GM19328 (cell line): ENCODE measurements around the gene PSPH.
A peak's percentile ranks its signal among the peaks of the same experiment; 100 is the strongest.
"Not testable (repeated sequence)": the region's sequence is repeated elsewhere in the genome, so short reads cannot be mapped to it uniquely, and the experiment has no call there.

Source experiments
- ATAC-seq: cut with Tn5 transposase; IDR thresholded peaks from one replicate; pipeline ENCODE4 v1.9.1; 2021; ENCODE audit warnings: mild to moderate bottlenecking, moderate library complexity; ENCODE audit not compliant: unreplicated experiment

Gene PSPH

GRCh38 chr7:56051339-56052191 lies at the start of gene PSPH, which contains the start of gene CCT6A:
TSS of gene PSPH (minus strand) at chr7:56051444. CDS start at chr7:56021212, 30,232 bp downstream.
TSS of gene CCT6A (plus strand) at chr7:56051765. CDS start at chr7:56051849, 84 bp downstream.
- ATAC-seq = peak; percentile 97

GRCh38 chr7:56099653-56100052 lies 48.4 kb upstream of the PSPH start:
- no peak for ATAC-seq

- not testable (repeated sequence) for ATAC-seq
Measured at GRCh38 chr7:56098187-56099008, 47.2 kb upstream of the PSPH start.

GRCh38 chr7:56097700-56098099 lies 46.5 kb upstream of the PSPH start:
- no peak for ATAC-seq

GRCh38 chr7:56092789-56093531 lies 41.7 kb upstream of the PSPH start, which contains the start of gene PHKG1:
TSS of gene PHKG1 (minus strand) at chr7:56092952. CDS start at chr7:56088941, 4,011 bp downstream.
- ATAC-seq = no peak

- ATAC-seq = not testable (repeated sequence)
Measured at GRCh38 chr7:56092388-56092787, 41.1 kb upstream of the PSPH start.

- ATAC-seq = no peak
Measured at GRCh38 chr7:56091591-56091990, 40.3 kb upstream of the PSPH start.

GRCh38 chr7:56087445-56087844 lies 36.2 kb upstream of the PSPH start:
- no peak for ATAC-seq

- ATAC-seq = no peak
Measured at GRCh38 chr7:56086761-56087160, 35.5 kb upstream of the PSPH start.

- ATAC-seq = no peak
Measured at GRCh38 chr7:56083150-56083785, 32.0 kb upstream of the PSPH start.

- ATAC-seq = no peak
Measured at GRCh38 chr7:56081626-56082340, 30.5 kb upstream of the PSPH start.

- not testable (repeated sequence) for ATAC-seq
Measured at GRCh38 chr7:56080726-56081435, 29.6 kb upstream of the PSPH start.

GRCh38 chr7:56079450-56080185 lies 28.4 kb upstream of the PSPH start:
- ATAC-seq = no peak

- no peak for ATAC-seq
Measured at GRCh38 chr7:56078196-56078595, 27.0 kb upstream of the PSPH start.

GRCh38 chr7:56077681-56078080 lies 26.4 kb upstream of the PSPH start:
- no peak for ATAC-seq

- ATAC-seq = peak; percentile 68
Measured at GRCh38 chr7:56074371-56074791, 23.1 kb upstream of the PSPH start.

- ATAC-seq = not testable (repeated sequence)
Measured at GRCh38 chr7:56066376-56066775, 15.1 kb upstream of the PSPH start.

- peak; percentile 84 for ATAC-seq
Measured at GRCh38 chr7:56063882-56064625, 12.8 kb upstream of the PSPH start, which contains the start of gene SUMF2. TSS of gene SUMF2 (plus strand) at chr7:56064286. CDS start at chr7:56064312, 26 bp downstream.
